DMS 273 (cell line): ENCODE data around the gene ERGIC1.

Experiments
- DNase-seq: peaks from one replicate; lab custom pipeline; 2025; ENCODE audit not compliant: unreplicated experiment; lab: John Stamatoyannopoulos, UW

The ERGIC1 gene

DNA sequence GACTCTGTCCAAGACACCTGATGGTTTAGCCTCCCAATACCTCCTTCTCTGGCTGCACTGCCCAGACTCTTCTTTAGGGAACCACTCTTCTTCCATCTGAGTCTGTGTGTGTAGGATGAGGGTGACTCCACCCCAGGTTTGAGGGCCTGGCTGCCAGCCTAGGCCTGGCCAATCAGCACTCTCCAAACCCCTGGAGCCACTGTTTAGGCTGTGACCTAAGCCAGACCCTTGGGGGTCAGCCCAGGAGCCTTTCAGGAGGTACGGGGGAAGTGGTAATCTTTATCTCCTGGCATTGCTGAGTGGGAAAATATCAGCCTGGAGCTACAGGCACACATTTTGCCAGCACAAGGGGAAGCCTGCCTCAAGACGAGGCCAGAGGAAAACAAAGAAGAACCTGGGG lies 6.2 kb upstream of the ERGIC1 start:
- no peak for DNase-seq

DNA sequence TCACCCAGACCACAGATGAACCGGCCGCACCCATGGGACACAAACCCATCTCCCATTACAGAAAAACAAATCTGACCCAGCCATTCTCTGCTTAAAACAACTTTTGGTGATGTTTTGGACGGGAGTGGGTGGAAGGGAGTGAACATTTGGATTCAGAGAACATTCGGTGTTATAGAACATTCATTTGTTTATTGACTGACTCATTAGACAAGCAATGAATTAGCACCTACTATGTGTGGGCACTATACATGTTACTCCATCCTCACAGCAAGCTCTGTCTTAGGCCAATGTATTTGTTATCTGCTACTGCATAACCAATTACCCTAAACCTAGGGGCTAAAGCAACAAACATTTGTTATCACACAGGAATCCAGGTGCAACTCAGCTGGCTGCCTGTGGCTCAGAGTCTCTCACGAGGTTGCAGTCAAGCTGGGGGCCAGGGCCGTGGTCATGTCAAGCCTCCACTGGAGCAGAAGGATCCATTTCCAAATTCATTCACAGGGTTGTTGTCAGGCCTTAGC lies 5.1 kb upstream of the ERGIC1 start:
- no peak for DNase-seq

DNA sequence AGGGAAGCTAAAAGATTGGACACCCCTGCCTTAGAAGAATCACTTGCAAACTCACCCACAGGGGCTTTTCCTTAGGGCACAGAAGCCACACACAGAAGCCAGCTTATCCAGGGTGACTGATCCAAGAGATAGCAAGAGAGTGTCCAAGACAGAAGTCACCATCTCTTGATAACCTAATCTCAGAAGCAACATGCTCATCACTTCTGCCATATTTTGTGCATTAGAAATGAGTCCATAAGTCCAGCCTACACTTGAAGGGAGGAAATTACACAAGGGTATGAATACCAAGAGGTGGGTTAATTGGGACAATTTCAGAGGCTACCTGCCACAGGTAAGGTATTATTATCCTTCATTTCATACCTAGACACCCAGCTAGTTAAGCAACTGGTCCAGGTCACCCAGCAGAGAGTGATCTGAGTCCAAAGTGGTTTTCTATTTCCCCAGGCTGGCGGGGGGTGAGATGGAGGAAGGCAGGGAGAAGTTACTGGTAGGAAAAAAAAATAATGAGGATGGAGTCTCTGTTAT lies 3.7 kb upstream of the ERGIC1 start:
- DNase-seq, result no peak

DNA sequence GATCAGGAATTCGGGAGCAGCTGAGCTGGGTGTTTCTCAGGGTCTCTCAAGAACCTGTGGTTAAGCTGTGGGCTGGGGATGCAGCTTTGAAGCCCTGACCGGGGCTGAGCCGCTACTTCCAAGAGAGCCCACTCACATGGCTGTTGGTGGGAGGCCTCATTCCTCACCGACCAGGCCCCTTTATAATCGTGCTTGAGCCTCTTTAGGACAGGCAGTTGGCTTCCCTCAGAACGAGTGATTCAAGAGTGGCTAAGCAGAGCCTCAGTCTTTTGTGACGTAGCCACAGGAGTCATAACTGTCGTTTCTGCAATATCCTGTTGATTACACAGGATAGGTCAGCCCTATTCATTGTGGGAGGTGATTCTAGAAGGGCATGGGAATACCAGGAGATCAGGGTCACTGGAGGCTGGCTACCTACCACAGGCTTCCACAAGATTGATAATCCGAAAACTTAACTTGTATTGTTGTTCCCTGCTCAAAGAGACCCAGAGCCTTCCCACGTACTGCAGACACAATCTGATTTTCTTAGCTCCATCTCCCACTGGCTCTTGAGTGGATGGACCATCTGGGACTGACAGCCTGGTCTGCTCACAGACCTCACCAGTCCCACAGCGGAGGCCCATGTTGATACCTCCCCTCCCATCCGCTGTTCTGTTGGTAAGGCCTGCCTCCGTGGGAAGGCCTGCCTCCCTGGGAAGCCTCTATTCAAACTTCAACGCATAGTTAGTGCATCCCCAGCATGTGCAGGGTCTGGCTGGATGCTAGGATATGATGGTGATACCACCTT lies 3.0 kb upstream of the ERGIC1 start:
- DNase-seq, result peak; percentile 11

- no peak for DNase-seq
These were observed 1.4 kb upstream of the ERGIC1 start for GRCh38 chr5:172832383-172833315.

- DNase-seq, result no peak
These were observed 722 bp upstream of the ERGIC1 start for GRCh38 chr5:172833372-172833685.

GRCh38 chr5:172834415-172835289 lies 601 bp downstream of the ERGIC1 start:
- DNase-seq, result peak; percentile 77

DNA sequence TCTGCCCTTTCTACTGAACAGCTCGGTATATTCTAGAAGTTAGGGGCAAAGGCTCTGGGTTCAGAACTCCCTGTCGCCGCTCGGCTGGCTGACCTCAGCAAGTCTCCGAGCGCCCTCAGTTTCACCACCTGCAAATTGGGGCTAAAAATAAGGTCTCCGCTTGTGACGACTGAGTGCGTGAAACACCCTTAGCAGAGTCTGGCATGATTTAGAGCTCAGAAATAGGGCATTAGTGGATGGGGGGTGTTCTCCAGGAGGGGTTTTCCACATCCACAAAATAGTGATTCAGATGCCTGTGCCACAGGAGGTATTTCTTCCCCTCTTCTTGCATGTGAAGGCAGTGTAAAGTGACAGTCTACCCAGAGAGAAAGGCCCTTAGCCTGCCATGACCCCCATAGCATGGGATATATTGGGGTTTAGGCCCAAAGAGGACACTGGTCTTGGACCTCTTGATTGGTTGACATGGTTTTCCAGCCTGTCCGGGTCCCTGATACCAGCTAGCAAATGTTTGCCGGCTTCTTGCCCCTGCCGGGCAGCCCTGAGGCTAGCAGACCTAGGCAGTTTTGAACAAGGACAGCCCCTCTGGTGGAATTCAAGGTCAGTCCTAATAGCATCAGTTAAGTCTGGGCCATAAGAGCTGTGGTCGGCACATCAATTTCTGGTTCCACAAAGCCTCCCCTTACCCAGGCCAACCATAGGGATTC lies 1.4 kb downstream of the ERGIC1 start:
- no peak for DNase-seq

GRCh38 chr5:172835994-172836356 lies 1.9 kb downstream of the ERGIC1 start:
- DNase-seq, result no peak

GRCh38 chr5:172837640-172838039 lies 3.6 kb downstream of the ERGIC1 start:
- DNase-seq, result peak; percentile 28

GRCh38 chr5:172838151-172838875 lies 4.3 kb downstream of the ERGIC1 start:
- DNase-seq, result no peak

DNA sequence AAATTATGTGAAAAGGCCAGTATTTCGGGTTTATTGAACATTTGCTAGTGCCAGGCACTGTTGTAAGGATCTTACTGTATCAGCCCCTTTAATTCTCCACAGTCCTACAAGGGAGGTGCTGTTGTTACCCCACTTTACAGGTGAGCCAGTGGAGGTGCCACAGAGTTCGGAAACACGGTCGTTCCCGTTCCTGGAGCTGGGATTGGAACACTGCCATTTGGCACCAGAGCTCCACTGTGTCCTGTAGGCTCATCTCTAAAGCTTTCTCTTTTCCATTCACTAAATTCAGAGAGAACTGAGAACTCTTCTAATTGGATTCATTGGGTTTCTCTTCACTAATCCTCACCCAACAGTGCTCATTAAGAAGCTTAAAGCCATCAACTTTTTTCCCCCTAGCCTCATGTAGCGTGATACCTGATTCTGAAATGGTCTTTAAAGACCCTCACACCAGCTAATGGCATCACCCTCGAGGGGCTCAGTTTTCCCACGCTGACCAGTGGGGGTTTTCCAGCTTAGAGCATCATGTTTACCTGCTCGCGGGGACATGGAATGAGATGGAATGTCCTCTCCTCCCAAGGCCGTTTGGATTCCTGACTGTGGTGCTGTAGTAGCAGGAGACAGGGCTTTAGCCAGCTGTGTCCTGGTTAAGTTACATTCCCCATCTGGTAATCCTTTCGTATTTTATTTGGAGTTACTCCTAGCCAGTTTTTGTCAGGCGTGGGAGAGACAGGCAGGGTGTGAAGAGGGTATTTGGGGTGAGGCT lies 5.8 kb downstream of the ERGIC1 start:
- DNase-seq, result peak; percentile 76

DNA sequence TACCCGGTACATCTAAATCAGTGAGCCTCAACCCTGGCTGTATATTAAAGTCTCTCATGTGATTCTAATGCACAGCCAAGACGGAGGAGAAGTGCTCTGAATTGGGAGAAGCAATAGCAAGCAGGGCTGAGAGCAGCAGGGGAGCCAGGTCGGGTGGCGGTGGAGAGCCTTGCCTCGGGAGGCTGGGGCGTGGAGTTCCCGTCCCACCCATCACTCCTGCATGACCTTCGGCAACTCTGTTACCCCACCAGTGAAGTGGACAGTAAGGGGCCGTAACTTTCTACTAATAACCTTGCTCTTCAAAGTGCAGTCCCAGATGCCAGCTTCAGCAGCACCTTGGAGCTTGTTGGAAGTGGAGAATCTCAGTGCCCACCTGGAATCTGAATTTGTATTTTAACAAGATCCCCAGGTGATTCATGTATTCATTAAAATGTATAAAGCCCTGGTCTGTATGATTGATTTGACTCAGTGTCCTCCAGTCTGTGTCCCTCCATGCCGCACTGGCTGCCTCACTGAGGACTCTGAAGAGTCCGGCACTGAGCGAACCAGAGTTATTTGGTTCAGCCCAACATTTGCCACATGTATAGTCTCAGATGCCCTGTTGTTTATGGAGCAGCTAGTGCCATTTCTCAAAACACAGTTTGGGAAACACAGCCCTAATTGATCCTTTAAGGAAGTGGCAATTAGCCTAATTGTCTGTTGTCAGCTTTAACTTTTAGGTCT lies 6.5 kb downstream of the ERGIC1 start:
- no peak for DNase-seq

DNA sequence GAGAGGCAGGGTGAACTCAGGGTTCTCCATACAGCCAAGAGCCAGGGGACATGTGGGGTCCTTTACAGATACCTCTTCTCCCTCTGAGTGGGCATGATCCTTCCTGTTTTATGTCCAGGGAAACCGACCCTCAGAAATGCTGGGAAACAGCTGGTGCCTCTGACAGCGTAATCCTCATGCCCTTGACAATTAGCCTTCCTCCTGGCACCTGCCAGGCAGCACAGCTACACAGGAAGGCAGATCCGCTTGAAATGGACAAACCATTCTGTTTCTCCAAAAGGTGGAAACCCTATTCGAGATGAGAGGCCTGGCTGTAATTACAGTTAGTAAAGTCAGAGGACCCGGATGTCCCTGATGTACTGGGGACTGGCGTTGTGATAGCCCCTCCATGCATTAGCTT lies 7.2 kb downstream of the ERGIC1 start:
- DNase-seq, result peak; percentile 67

- no peak for DNase-seq
These were observed 9.9 kb downstream of the ERGIC1 start for GRCh38 chr5:172843825-172844576.

GRCh38 chr5:172844577-172844838 lies 10.5 kb downstream of the ERGIC1 start:
- no peak for DNase-seq

GRCh38 chr5:172845154-172845553 lies 11.1 kb downstream of the ERGIC1 start:
- no peak for DNase-seq

DNA sequence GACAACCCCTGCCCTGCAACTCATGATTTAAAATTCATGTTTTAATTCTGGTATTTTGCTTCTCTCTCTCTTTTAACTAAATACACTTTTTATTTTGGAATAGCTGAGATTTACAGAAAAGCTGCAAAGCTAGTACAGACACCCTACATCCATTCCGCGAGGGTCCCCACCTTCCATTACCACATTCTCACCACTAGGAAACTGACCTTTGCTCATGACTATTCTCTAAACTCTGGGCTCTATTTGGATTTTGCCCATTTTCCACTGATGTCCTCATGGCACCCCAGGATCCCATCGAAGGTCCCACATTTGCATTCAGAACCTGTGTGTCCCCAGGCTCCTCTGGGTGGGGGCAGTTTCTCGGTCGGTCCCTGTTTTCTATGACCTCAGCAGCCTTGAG lies 11.5 kb downstream of the ERGIC1 start:
- DNase-seq, result no peak
